Ramos (cell line): Measurements from ENCODE around the gene PSD2.

ENCODE experiments used
- in situ Hi-C: fragments of 300-500 bp; cut with MboI; formaldehyde crosslinking; loops from one replicate; pipeline ENCODE4 v1.14.3; 2022; ENCODE audit warnings: low sequenced_read_pairs; ENCODE audit not compliant: unreplicated experiment

PSD2 gene

DNA sequence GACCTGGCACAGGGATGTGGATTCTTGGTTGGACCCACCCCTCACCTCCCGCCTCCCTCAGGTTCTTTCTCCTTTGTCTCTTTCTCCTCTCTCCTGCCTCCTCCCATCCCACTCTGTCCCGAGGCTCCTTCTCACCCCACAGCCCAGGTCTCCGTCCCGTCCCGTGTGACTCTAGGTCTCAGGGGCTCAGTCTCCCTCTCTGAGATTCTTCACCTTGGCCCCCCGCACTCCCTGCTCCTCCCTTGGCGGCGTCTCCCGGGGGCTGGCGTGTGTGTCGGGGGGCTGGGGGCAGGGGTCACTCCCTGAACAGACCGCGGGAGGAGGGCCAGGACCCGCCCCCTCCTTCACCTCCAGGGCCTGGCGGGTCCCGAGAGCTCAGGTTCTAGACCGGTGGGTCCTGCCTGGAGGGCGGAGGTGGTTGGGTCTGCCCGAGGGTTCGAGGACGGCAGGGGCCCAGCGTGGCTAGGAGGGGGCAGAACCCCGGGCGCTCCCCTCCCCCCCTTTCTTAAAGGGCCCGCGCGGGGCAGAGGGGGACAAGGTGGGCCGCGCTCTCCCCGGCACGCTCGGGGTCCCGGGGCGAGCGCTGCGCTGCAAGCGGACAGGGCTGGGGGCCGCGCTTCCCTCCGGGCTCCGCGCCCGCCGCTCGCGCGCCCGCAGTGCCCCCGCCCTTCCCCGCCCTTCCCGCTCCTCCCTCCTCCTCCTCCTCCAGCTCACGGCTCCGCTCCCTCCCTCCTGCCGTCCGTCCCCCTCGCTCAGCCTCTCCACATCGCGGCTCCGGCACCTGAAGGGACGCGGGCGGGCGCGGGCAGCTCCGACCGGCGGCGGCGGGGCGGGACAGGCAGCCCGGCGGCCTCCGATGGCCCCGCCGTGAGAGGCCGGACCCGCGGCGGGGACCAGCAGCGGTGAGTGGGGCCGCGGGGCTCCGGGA, at the start of gene PSD2:
PSD2 (plus strand) TSS at position 735 of the 928 bp plus-strand sequence. CDS start 13,633 bp downstream, outside the sequence.
- in situ Hi-C loops, result no loop called here

DNA sequence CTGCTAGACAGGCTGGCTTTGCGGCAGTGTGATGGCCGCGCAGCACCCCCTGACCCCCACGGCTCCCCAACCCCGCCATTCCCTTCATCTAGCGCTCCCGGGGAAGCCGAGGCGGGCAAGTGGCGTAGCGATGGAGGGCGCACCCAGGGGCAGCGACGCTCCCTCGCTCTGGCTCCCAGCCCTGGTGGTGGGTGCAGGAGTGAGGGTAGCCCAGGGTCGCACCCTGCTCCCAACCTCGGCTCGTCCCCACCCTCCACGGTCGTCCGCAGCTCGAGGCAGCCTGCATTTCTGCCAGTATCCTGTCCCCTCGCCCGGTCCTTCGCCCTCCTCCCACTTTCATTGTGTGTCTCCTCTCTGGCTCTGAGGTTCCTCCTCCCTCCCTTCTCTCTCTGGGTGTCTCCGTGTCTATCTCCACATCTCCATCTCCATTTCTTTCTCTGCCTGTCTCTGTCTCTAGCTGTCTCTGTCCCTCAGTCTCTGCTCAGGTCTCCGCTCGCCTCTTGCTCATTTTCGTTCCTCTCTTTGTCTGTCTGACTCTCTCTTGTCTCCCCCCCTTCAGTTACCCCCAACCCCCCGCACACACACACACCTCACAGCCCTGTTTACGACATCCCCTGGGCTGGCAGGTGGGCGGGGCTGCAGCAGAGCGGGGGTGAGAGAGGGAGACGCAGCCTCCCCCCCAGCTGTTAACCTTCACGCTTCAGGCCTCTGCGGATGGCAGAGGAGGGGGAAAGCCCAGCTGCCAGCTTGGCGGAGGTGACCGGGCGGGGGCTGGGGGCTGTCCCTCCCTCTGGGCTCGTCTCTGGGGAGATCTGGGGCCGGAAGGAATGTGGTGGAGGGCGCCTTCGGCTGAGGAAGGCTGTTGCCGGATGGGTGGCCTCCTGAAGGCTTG, 48.7 kb upstream of the PSD2 start:
- in situ Hi-C loops, result no loop called here

DNA sequence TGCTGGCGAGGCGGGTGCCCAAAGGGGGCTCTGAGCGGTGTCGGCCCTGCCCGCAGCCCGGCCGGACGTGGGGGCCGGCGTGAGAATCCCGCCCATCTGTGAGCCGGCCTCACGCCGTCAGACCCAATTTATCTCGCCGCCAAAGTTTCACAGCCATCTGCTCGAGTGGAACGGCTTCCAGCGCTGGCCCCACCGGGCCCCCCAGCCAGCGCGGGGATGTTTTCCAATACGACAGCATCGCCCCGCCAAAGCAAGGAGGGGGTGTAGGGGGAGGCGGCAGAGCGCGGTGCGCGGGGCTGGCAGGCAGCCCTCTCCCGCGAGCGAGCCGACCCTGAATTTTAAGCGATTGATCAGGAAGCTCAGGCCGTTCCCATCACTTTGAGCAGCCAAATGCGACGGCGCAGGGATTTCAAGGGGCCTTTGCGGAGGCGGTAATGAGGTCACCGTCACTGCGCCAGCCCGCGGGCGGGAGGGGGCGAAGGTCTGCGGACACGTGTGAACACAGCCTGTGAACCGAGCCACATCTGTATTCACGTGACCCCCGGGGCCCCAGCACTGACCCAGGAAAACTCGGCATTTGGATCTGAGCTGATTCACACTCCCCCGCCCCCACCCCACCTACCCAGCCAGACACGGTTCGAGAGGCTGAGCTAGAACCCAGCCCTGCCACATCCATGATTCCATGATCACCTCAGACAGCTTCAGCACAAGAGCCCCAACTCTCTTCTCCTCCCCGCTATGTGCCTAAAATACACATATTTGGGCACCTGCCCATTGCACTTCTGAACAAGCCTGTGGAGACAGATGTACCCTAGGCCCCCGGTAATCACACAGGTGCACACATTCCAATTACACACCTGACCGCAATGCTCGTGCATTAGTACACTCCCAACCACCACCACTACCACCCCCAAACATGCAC, 47.8 kb upstream of the PSD2 start:
- in situ Hi-C loops, result no loop called here

DNA sequence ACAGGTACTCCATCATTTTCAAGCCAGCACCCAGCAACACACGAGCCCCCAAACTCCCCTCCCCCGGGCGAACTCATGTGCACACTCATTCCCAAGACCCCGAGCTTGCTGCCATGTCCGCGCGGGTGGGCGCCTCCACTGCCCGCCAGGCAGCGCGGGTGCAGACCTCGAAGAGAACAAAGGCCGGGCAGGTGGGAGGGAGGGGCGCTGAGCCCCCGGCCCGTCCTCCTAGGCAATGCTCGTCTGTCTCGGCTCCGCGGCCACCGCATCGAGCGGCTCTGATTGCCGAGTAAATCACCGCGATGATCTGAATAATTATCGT, 47.1 kb upstream of the PSD2 start:
- in situ Hi-C loops, result no loop called here

DNA sequence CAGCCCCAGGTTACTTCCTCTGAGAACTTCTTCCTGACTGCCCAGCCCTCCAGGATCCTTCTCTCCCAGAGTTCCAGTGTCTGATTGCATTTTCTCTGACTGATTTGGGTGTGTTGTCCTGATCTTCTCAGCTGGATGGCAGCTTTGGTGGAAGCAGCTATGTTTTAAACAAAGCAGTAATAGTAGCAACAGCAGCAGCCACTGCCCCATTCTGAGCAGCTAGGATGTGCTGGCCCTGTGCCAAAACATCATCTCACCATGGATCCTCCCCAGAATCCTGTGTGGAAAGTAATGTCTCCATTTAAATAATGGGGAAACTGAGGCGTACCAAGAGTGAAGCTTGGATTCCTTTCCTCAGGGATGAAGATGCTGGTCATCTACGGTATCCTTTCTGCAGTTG, 46.4 kb upstream of the PSD2 start:
- in situ Hi-C loops, result no loop called here

DNA sequence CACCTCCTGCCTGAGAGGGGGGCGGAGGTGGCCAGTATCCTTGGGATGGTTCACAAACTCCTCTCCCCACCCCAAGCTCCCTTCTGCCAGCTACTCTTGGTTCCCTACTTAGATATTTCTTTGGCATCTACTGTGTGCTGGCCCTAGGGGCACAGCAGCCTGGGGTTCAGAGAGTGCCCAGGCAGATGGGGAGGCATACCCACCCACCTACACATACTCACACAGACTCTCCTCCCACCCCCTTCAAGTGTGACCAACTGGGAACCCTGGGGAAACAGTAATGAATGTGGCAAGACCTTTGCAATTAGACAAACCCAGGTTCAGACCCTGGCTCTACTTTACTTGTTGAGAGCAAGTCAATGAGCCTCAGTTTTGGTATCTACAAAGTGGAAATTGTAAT, 44.4 kb upstream of the PSD2 start:
- in situ Hi-C loops, result no loop called here

DNA sequence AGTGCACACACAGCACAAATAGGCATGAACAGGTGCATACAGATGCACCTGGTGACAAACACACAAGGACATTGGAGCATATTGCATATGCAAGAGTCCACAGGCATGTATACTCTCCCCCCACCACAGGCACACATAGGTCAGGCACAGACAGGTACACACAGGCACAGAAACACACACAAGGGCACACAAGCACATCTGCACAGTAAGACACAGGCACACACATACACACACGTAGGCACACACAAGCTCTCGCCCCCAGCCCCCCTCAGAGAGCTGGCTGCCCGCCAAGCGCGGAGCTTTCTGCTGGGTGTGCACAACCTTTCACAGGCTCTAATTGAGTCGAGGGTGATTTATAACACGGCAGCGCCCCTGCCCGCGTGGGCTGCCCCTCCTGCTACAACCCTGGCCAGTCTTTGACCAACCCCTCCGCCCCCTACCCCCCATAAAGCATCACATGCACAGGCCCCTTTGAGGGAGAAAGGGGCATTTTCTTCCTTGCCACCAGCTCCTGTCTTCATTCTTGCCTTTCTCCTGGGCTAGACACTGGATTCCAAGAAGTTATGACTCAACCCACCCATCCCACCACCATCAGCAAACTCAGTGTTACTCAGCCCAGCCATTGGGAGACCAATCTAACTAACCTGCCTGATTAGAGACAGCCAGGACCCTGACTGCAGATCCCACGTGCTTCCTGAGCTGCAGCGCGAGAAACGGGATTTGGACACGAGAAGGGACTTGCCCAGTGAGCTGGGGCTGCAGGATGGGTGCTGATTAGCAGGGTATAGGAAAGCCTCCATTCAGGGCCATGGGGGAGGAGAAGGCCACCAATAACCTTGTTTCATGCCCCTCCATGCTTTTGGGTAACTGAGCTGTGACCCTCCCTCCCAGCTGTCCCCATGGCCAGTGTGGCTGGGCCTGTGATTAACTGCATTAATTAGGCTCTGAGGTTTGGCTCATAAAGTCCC, 42.8 kb upstream of the PSD2 start:
- in situ Hi-C loops, result no loop called here

DNA sequence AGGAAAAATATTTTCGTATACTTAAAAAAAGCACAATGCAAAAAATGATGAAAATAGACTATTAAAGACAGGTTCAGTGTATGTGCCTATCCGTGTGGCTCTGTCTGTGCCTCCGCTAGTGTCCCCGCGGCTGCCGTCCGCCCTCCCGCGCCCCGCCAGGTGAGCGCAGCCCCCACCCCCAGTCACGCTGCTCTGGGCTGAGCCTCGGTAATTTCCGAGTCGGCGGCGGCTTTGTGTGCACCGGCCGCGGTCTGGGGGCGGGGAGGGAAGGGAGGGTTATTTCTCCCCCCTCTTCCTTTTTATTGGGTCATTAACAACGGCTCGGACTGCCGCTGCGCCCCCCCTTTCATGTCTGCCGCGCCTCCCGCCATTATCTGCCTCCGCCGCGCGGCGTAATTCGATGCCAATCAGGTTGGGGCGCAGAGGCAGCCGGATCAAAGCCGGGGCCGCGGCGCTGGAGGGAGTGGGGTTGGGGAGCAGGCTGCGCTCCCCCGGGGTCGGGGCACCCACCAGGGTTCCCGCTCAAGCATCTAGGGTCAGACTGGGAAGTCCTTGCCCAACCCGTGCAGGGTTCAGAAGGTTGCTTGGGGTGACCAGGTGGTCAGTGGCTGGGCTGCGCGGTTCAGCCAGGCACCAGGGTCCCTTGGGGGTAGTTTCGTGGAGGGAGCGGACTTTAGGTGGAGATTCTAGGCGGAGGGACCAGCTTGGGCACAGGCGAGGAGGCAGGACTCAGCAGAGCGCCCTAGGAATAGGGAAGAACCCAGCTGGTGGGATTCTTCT, 39.5 kb upstream of the PSD2 start:
- in situ Hi-C loops, result no loop called here

DNA sequence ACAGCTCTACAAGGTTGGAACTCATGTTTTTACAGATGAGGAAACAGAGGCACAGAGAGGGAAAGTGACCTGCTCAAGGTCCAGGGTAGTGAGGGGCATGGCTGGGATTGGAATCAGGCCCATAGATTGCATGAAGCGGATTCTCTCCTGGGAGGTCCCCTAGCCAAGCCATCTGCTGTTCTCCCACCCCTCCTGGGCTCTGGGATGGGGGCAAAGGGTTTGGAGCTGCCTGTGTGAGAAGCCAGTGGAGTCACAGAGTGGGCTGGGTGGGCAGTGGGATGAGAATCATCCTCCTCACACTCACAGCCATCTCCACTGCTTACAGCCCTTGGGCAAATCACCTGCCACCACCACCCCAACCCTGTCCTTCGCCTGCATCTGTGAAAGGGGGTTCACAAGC, 38.6 kb upstream of the PSD2 start:
- in situ Hi-C loops, result no loop called here

DNA sequence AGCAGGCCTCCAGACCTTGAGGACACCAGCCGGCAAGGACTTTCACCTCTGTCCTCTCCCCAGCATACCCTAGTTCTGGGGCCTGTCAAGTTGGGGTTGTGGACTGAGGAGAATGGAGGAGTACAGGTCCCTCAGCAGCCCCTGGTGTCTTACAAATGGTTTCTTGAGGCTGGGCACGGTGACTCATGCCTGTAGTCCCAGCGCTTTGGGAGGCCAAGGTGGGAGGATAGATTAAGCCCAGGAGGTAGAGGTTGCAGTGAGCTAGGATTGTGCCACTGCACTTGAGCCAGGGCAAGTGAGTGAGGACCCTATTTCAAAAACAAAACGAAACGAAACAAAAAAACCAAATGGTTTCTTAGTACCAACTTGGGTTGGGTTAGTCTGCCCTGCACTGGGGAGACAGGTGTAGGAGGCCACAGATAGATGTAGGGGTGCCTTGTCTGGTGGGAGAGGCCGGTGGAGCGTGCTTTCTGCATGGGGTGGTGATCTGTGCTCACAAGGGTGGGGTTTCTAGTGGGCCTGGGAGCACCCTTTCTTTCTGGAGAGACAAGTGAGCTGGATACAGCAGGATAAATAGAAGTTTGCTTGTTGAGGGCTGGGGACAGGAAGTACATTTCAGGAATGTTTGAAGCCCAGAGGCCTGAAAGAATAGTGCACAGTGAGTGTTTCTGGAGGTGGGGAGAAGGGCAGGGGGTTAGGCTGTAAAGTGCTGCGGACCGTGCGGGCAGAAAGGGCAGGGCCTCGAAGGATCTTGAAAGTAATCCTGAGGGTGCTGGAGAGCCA, 37.7 kb upstream of the PSD2 start:
- in situ Hi-C loops, result no loop called here

DNA sequence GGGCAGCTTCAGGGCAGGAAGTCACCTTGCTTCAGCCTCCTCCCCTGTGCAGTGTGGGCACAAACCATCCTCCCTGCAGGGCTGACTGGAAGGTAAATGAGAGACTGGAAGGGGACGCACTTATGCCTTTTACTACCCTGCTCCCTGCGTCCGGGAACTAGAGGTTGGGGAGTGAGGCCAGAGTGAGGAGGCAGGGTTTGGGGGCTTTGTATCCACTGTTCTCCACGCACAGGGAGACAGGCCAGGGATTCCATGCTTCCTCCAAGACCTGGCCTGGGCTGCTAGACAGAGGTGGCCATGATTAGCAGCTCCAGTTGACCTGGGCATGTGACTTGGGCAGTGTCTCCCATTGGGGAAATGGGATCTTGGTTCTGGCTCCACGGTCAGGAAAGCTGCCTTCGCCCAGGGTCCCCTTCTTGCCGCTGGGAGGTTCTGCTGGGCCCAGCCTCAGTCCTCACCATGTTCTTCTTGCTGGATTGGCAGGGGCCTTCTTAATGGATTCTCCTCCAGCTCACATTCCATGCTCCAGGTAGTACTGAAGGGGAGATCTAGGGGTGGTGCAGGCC, 37.0 kb upstream of the PSD2 start:
- in situ Hi-C loops, result no loop called here

DNA sequence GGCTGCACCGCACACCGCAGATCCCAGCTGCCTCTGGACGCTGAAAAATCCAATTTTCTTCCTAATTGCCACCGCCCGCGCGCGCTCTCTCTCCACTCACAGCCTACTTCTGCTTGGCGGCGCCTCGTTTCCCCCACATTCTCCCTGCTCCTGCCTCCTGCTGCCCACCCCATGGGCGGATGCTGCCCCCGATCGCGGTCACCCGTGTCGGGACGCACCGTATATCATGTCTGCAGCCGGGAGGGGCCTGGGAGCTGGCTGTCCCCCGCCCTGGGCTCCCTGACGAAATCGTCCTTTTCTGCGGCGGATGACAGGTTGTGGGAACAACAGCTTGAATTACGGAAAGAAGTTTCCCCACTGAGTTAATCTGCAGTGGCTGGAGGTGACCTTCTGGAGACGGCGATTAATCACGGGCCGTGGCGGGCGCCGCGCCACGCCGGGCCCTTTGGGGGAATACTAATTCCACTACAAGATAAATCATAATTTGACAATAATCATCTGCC, 36.3 kb upstream of the PSD2 start:
- in situ Hi-C loops, result no loop called here

DNA sequence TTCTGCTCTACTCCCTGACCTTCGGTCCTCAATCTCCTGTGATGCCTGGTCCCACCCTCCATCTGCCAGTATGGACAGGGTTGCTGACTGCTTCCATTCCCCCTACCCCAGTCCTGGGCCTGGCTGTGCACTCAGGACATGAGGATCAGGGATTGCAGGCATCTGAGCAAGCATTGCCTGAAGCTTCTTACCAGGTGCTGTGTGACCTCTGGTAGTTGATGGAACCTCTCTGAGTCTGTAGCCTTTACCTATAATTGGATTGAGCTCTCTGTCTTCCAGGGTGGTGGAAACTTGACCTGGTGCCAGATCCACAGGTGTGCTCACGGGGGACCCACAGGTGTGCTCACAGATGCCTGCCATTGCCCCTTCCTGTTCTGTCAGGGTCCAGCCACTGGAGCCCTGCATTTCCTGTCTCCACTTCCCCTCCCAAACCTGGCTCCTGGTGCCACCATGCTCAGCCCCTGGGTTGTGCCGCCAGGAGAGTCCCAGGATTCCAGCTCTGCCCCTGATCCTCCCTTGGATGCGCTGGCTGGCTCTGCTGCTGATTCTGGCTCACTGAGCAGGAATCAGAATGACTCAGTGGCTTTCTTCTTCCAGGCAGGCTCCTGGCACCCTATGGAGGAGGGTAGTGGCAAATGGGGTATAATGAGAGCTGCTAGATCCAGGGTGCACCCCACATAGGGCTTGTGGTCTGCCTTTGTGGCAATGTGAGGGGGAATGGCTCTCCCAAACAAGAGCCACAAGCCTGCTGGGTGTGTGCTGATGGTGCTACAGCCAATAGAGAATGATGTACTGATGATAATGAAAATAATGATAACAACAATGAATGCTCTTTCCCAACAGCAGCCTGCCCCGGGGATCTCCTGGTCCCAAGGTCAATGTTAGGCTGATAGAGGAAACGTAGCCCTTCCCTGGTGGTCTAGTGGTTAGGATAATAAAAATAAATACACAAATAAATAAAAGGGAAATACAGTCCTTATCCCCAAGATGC, 35.2 kb upstream of the PSD2 start:
- in situ Hi-C loops, result loop anchor here (5.0 to 10.0 kb wide), 2 partner anchors 128 to 336 kb away; no protein-coding TSS in a partner anchor

DNA sequence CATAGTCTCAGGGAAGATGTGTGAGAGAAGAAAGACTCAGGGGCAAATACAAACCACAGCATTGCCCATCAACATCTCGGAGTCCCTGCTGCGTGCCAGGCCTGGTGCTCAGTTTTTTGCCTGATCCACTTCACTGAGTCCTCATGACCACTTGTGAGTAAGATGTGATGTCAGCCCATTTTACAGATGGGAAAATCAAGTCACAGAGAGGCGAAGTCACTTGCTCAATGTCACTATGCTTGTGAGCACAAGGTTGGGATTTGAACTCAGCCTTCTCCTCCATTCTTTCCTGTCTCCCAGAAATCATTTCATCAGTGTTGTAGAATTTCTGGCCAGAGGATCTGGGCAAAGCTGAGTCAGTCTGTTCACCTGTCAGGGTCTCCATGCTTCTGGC, 34.6 kb upstream of the PSD2 start:
- in situ Hi-C loops, result loop anchor here (5.0 to 10.0 kb wide), 2 partner anchors 129 to 336 kb away; no protein-coding TSS in a partner anchor

DNA sequence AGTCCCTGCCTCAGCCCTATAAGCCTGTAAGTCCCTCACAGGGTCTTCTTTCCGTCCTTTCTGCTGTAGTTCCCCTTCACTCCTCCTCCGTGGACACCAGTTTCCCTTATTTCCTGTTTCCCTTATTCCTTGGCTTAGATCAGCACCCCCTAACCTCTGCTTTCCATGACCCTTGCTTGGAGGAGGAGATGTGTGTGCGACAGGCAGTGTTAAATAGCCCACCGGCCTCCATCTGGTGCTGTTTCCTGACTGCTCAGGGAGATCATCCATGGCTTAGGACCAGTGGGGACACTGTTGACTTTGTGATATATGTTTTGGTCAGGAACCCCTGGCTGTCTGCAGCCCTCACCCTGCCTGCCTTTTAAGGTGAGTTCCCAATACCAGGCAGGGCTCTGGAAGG, 34.1 kb upstream of the PSD2 start:
- in situ Hi-C loops, result loop anchor here (5.0 to 10.0 kb wide), 2 partner anchors 129 to 337 kb away; no protein-coding TSS in a partner anchor
